Common myeloid progenitor, CD34-positive (primary cell): ENCODE measurements around the gene CCDC110.

Experiments used
- CTCF ChIA-PET: fragments of 350-600 bp; sonication (Branson Sonifier 250); formaldehyde crosslinking; loops from one replicate; lab custom pipeline; 2021; ENCODE audit warnings: antibody characterized with exemption; lab: Charles Lee
- POLR2A ChIA-PET: fragments of 350-600 bp; sonication (Branson Sonifier 250); formaldehyde crosslinking; loops from one replicate; lab custom pipeline; 2021; ENCODE audit warnings: antibody characterized with exemption; lab: Charles Lee
- DNase-seq, 3 donors: peaks; one replicate each; pipeline versions ENCODE4 v3.0.0 to v3.0.0-alpha.2; 2013
- H3K27ac ChIP-seq, 2 experiments: 1 replicate in 1 of 2; 2 replicates in 1 of 2; pipeline ENCODE4 v1.7.0; 2013; ENCODE audit warnings: inconsistent platforms in 2 of 2, low read length in 2 of 2, mild to moderate bottlenecking in 2 of 2, low read depth in 1 of 2, moderate library complexity in 1 of 2; ENCODE audit not compliant: severe bottlenecking in 2 of 2, insufficient read depth in 1 of 2, poor library complexity in 1 of 2
- H3K27me3 ChIP-seq, 5 experiments: replicated peaks in 2 of 5; 1 replicate in 3 of 5; 2 replicates in 2 of 5; pipeline versions ENCODE4 v1.6.1 to v1.7.0; 2013; ENCODE audit warnings: low read length in 4 of 5, mild to moderate bottlenecking in 2 of 5, moderate library complexity in 2 of 5, inconsistent platforms in 1 of 5; ENCODE audit not compliant: insufficient read depth in 5 of 5, control insufficient read depth in 4 of 5
- H3K36me3 ChIP-seq, 4 experiments: 1 replicate in 2 of 4; 2 replicates in 2 of 4; pipeline versions ENCODE4 v1.6.1 to v1.7.0; 2013; ENCODE audit warnings: low read length in 3 of 4, control low read depth in 1 of 4, mild to moderate bottlenecking in 1 of 4; ENCODE audit not compliant: control insufficient read depth in 4 of 4, insufficient read depth in 4 of 4
- H3K4me1 ChIP-seq, 4 experiments: 1 replicate in 3 of 4; 2 replicates in 1 of 4; pipeline versions ENCODE4 v1.6.1 to v1.7.1; 2013; ENCODE audit warnings: low read length in 3 of 4, mild to moderate bottlenecking in 3 of 4, control low read depth in 1 of 4, inconsistent platforms in 1 of 4, moderate library complexity in 1 of 4; ENCODE audit not compliant: control insufficient read depth in 4 of 4, insufficient read depth in 4 of 4; ENCODE audit errors: control extremely low read depth in 1 of 4
- H3K4me3 ChIP-seq, 7 experiments: 1 replicate in 4 of 7; 2 replicates in 3 of 7; pipeline versions ENCODE4 v1.5.1 to v1.7.0; 2013; ENCODE audit warnings: mild to moderate bottlenecking in 7 of 7, low read length in 6 of 7, moderate library complexity in 6 of 7, inconsistent platforms in 2 of 7, low read depth in 2 of 7, control low read depth in 1 of 7; ENCODE audit not compliant: insufficient read depth in 4 of 7, control insufficient read depth in 1 of 7; ENCODE audit errors: extremely low read depth in 1 of 7
- H3K9me3 ChIP-seq, 5 experiments: 1 replicate in 4 of 5; 2 replicates in 1 of 5; pipeline versions ENCODE4 v1.6.1 to v1.7.1; 2013; ENCODE audit warnings: low read length in 4 of 5, mild to moderate bottlenecking in 2 of 5, inconsistent platforms in 1 of 5, low read depth in 1 of 5, moderate library complexity in 1 of 5; ENCODE audit not compliant: control insufficient read depth in 4 of 5, insufficient read depth in 2 of 5; ENCODE audit errors: control extremely low read depth in 1 of 5
- WGBS: methylation state at CpG from one replicate; pipeline ENCODE4 v1.1.5; 2013; ENCODE audit not compliant: insufficient coverage; 5-methylcytosine and 5-hydroxymethylcytosine counted together

The CCDC110 gene

DNA sequence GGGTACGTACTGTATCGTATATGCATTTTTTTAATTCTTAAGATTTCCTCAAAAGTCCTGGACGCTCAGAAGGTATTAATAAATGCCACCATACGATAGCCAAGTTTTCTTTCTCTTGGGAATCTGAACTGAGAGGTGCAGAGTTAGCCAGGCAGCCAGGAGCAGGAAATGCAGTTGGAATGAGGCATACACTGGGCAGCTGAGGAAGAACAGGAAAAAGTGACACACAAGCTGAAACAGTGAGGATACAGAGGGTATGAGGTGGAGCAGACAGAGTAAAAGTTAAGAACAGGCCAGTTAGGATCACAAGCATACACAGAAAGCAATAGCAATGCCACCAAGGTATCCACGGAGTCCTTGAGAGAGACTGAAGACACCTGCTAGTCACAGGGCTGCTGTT, 59.1 kb downstream of the CCDC110 start:
- Histone ChIP-seq H3K36me3 (peaks cover 2 to 24% (median 10%) of the 10 kb centered on the region in 4 experiments), H3K27ac (no peak overlapping the region), H3K27me3 (no peaks in the 10 kb centered on the region), H3K9me3 (no peaks in the 10 kb centered on the region), H3K4me3 (no peak overlapping the region), H3K4me1 (no peaks in the 10 kb centered on the region)
- ChIA-PET CTCF (interaction anchor here (1.0 kb wide), 1 partner anchor 14 kb away, joined by 3 read pairs; no protein-coding TSS in a partner anchor), POLR2A (interaction anchor here (1.2 kb wide), 1 partner anchor 13 kb away, joined by 4 read pairs; the partner anchor contains the start of gene UFSP2)
- 100% methylated on average over 5 of the region's 5 CpGs for WGBS
- no peak for DNase-seq

DNA sequence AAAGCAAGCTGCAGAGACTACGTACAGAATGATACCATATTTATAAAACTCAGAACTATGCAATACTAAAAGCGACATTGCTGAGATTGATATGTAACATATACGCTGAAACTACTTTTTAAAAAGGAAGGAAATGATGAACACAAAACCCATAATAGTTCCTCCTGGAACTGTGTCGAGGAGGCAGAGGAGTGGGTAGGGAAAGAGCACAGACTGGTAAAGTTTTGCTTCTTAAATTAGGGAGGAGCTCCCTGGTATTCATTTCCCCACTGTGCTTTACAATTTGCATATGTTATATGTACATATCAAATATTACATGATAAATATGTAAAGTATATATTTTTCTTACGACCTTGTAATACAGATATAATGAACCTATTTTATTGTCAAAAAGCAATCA, 59.7 kb downstream of the CCDC110 start:
- Histone ChIP-seq H3K4me3 (no peak overlapping the region), H3K36me3 (peaks cover 2 to 21% (median 6%) of the 10 kb centered on the region in 4 experiments), H3K4me1 (no peaks in the 10 kb centered on the region), H3K27ac (no peak overlapping the region), H3K27me3 (no peaks in the 10 kb centered on the region), H3K9me3 (no peaks in the 10 kb centered on the region)
- POLR2A ChIA-PET = interaction anchor here (1.2 kb wide), 1 partner anchor 14 kb away, joined by 4 read pairs; the partner anchor contains the start of gene UFSP2
- no peak for DNase-seq
- CTCF ChIA-PET = no interaction called here
- WGBS = no CpG with 5 or more reads among the region's 5 CpGs

DNA sequence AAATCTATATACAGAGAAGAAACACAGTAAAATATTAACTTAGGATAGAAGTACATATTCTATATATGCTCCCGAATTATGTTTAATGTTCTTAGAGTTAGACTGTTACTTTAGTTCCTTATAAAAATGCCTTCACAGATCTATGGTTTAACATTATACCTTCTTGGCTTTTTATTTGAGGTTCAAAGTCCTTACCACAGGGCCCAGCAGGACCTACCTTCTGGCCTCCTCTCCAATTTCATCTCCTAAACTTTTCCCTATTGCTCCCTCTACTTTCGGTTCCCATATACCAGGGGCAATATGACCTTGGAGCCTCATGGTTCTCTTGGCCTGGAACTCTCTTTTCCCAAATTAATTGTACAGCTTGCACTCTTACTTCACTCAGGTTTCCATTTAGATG, 63.1 kb downstream of the CCDC110 start:
- no peak for DNase-seq
- Histone ChIP-seq H3K27me3 (no peaks in the 10 kb centered on the region), H3K4me1 (no peaks in the 10 kb centered on the region), H3K36me3 (peaks cover 5 to 21% (median 8%) of the 10 kb centered on the region in 4 experiments), H3K9me3 (no peaks in the 10 kb centered on the region), H3K27ac (no peak overlapping the region), H3K4me3 (no peak overlapping the region)
- 86% methylated on average over 1 of the region's 2 CpGs for WGBS
- ChIA-PET POLR2A (no interaction called here), CTCF (no interaction called here)

DNA sequence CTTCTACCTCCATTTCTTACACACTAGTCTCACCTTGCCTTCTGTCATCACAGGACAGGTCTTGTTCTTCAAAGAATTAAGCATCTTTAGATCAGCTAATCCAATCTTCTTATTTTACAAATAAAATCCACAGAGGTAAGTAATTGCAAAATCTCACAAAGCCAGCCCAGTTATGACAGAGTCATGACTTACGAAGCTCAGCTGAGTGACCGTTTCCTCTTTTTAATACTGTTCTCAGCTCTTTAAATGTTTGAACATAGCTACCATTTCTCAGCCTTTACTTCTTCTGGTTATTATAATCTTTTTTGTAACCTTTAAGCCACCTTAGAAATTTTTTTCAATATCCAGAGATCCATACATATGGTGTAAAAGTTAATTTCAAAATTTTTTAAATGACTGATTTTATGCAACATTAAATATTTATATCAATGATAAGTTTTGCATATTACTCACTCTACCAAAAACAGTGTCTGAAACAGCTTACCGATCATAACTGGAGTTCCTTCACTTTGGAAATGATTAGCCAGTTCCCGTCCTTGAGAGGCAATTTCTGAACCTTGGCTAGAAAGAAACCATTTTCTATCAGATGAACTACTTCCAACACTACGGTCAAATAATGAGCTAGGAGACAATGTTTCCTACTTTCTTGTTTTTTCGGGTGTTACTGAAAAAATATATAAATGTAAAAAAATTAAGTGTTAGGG, 66.1 kb downstream of the CCDC110 start:
- ChIA-PET CTCF (no interaction called here), POLR2A (no interaction called here)
- Histone ChIP-seq H3K27me3 (no peaks in the 10 kb centered on the region), H3K4me1 (no peaks in the 10 kb centered on the region), H3K36me3 (peaks cover 5 to 23% (median 7%) of the 10 kb centered on the region in 4 experiments), H3K4me3 (no peak overlapping the region), H3K9me3 (no peaks in the 10 kb centered on the region), H3K27ac (no peak overlapping the region)
- 94% methylated on average over 4 of the region's 6 CpGs for WGBS
- DNase-seq = no peak

- Histone ChIP-seq H3K36me3 (peaks cover 7 to 25% (median 10%) of the 10 kb centered on the region in 4 experiments), H3K4me3 (no peak overlapping the region), H3K9me3 (no peaks in the 10 kb centered on the region), H3K27me3 (no peaks in the 10 kb centered on the region), H3K4me1 (no peaks in the 10 kb centered on the region), H3K27ac (no peak overlapping the region)
- DNase-seq = no peak
- ChIA-PET CTCF (interaction anchor here (1.6 kb wide), 1 partner anchor 617 kb away, joined by 3 read pairs; no protein-coding TSS in a partner anchor), POLR2A (no interaction called here)
- 94% methylated on average over 4 of the region's 4 CpGs for WGBS
These were observed 67.5 kb downstream of the CCDC110 start for GRCh38 chr4:185404031-185404430.

DNA sequence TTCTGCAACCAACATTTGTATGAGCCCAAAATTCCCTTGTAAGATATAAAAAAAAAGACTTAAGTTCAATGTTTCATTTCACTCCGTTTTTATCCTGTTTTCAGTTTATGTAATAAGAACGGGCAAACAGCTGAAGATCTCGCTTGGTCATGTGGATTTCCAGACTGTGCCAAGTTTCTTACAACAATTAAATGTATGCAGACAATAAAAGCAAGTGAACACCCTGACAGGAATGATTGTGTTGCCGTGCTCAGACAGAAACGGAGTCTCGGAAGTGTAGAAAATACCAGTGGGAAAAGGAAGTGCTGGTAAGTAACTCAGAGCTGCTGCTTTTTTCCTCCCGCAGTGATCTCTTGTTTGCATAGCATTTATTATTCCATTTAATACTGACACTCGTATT, 72.1 kb downstream of the CCDC110 start:
- no peaks in the 10 kb centered on the region for H3K27me3 ChIP-seq
- ChIA-PET POLR2A (no interaction called here), CTCF (no interaction called here)
- peaks cover 7 to 22% (median 16%) of the 10 kb centered on the region in 4 experiments for H3K4me1 ChIP-seq
- no peaks in the 10 kb centered on the region for H3K9me3 ChIP-seq
- H3K4me3 ChIP-seq = no peak overlapping the region
- H3K36me3 ChIP-seq = peaks cover 0 to 18% (median 5%) of the 10 kb centered on the region in 4 experiments
- no peak overlapping the region for H3K27ac ChIP-seq
- 93% methylated on average over 6 of the region's 8 CpGs for WGBS
- no peak for DNase-seq

DNA sequence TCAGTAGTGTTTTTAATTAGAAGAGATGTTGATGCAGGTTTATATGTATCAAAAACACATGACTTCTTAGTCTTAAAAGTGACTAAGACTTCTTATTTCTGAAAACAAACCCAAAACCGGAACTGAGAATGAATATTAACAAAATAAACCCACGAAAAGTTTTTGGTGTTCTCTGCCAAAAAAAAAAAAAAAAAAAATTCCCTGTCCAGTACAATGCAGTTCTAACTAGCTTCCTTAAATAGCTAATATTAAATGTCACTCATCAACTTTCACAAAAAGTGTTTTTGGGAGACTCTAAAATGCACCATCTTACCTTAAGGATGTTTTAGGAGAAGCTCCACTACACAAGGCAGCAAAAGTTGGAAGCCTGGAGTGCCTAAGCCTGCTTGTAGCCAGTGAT, 72.9 kb downstream of the CCDC110 start:
- ChIA-PET CTCF (interaction anchor here (1.0 kb wide), 1 partner anchor 14 kb away, joined by 3 read pairs; no protein-coding TSS in a partner anchor), POLR2A (no interaction called here)
- Histone ChIP-seq H3K4me1 (peaks cover 9 to 24% (median 19%) of the 10 kb centered on the region in 4 experiments), H3K27me3 (no peaks in the 10 kb centered on the region), H3K27ac (no peak overlapping the region), H3K9me3 (no peaks in the 10 kb centered on the region), H3K4me3 (no peak overlapping the region), H3K36me3 (peaks cover 0 to 18% (median 5%) of the 10 kb centered on the region in 4 experiments)
- no peak for DNase-seq
- 33% methylated on average over 2 of the region's 2 CpGs for WGBS
